Dendritic cell treated with granulocyte-macrophage colony-stimulating factor and Interleukin-4, amounts not matched to agents 40 ng/mL and 50 ng/mL, for 4 days (primary cell): ENCODE data around the gene ACAP2.

Experiments used
- H3K27ac Mint-ChIP-seq: one replicate; pipeline ENCODE4 v1.8.0; 2022; ENCODE audit warnings: mild to moderate bottlenecking, mixed read lengths
- H3K27me3 Mint-ChIP-seq: one replicate; pipeline ENCODE4 v1.8.0; 2022; ENCODE audit warnings: mild to moderate bottlenecking, mixed read lengths
- H3K36me3 Mint-ChIP-seq: one replicate; pipeline ENCODE4 v1.8.0; 2022; ENCODE audit warnings: low read depth, mixed read lengths
- H3K4me1 Mint-ChIP-seq: one replicate; pipeline ENCODE4 v1.8.0; 2022; ENCODE audit warnings: low read depth, mixed read lengths
- H3K4me3 Mint-ChIP-seq: one replicate; pipeline ENCODE4 v1.8.0; 2022; ENCODE audit warnings: mild to moderate bottlenecking, moderate library complexity, mixed read lengths
- H3K9me3 Mint-ChIP-seq: one replicate; pipeline ENCODE4 v1.8.0; 2022; ENCODE audit warnings: mixed read lengths
- intact Hi-C: fragments of 100-400 bp; cut with micrococcal nuclease; formaldehyde crosslinking; loops from one replicate; pipeline ENCODE4 v1.15.0; 2022

Gene ACAP2

GRCh38 chr3:195251336-195252065 lies 191.3 kb downstream of the ACAP2 start:
- intact Hi-C loops: no loop called here
- Mint-ChIP-seq H3K4me1 (peaks cover 54% of the 10 kb centered on the region), H3K36me3 (peaks cover 65% of the 10 kb centered on the region), H3K27ac (no peak overlapping the region), H3K4me3 (no peak overlapping the region), H3K9me3 (no peaks in the 10 kb centered on the region), H3K27me3 (no peaks in the 10 kb centered on the region)

GRCh38 chr3:195250473-195251251 lies 192.2 kb downstream of the ACAP2 start:
- H3K4me1 Mint-ChIP-seq: peaks cover 59% of the 10 kb centered on the region
- no peaks in the 10 kb centered on the region for H3K9me3 Mint-ChIP-seq
- no peak overlapping the region for H3K27ac Mint-ChIP-seq
- no peaks in the 10 kb centered on the region for H3K27me3 Mint-ChIP-seq
- H3K4me3 Mint-ChIP-seq: no peak overlapping the region
- peaks cover 65% of the 10 kb centered on the region for H3K36me3 Mint-ChIP-seq
- intact Hi-C loops: no loop called here

- no peaks in the 10 kb centered on the region for H3K27me3 Mint-ChIP-seq
- intact Hi-C loops: no loop called here
- H3K27ac Mint-ChIP-seq: no peak overlapping the region
- peaks cover 64% of the 10 kb centered on the region for H3K36me3 Mint-ChIP-seq
- no peaks in the 10 kb centered on the region for H3K9me3 Mint-ChIP-seq
- H3K4me1 Mint-ChIP-seq: peaks cover 57% of the 10 kb centered on the region
- no peak overlapping the region for H3K4me3 Mint-ChIP-seq
Measured at GRCh38 chr3:195249858-195250464, 192.9 kb downstream of the ACAP2 start.

- Mint-ChIP-seq H3K9me3 (no peaks in the 10 kb centered on the region), H3K27ac (no peak overlapping the region), H3K36me3 (peaks cover 59% of the 10 kb centered on the region), H3K27me3 (no peaks in the 10 kb centered on the region), H3K4me1 (peaks cover 50% of the 10 kb centered on the region), H3K4me3 (no peak overlapping the region)
- intact Hi-C loops: no loop called here
Measured at GRCh38 chr3:195249057-195249770, 193.6 kb downstream of the ACAP2 start.

GRCh38 chr3:195248281-195248680 lies 194.5 kb downstream of the ACAP2 start:
- intact Hi-C loops: no loop called here
- Mint-ChIP-seq H3K27ac (no peak overlapping the region), H3K4me1 (peaks cover 48% of the 10 kb centered on the region), H3K36me3 (peaks cover 64% of the 10 kb centered on the region), H3K4me3 (no peak overlapping the region), H3K9me3 (no peaks in the 10 kb centered on the region), H3K27me3 (no peaks in the 10 kb centered on the region)

GRCh38 chr3:195247863-195248189 lies 195.0 kb downstream of the ACAP2 start:
- H3K4me1 Mint-ChIP-seq: peaks cover 48% of the 10 kb centered on the region
- intact Hi-C loops: no loop called here
- no peak overlapping the region for H3K27ac Mint-ChIP-seq
- peaks cover 64% of the 10 kb centered on the region for H3K36me3 Mint-ChIP-seq
- no peaks in the 10 kb centered on the region for H3K9me3 Mint-ChIP-seq
- H3K4me3 Mint-ChIP-seq: no peak overlapping the region
- no peaks in the 10 kb centered on the region for H3K27me3 Mint-ChIP-seq

GRCh38 chr3:195247086-195247862 lies 195.5 kb downstream of the ACAP2 start:
- H3K9me3 Mint-ChIP-seq: no peaks in the 10 kb centered on the region
- intact Hi-C loops: no loop called here
- H3K4me3 Mint-ChIP-seq: no peak overlapping the region
- no peaks in the 10 kb centered on the region for H3K27me3 Mint-ChIP-seq
- peaks cover 52% of the 10 kb centered on the region for H3K4me1 Mint-ChIP-seq
- H3K27ac Mint-ChIP-seq: no peak overlapping the region
- peaks cover 68% of the 10 kb centered on the region for H3K36me3 Mint-ChIP-seq

- no peaks in the 10 kb centered on the region for H3K27me3 Mint-ChIP-seq
Measured at GRCh38 chr3:195246581-195246995, 196.2 kb downstream of the ACAP2 start.

GRCh38 chr3:195245531-195245951 lies 197.3 kb downstream of the ACAP2 start:
- H3K27me3 Mint-ChIP-seq: no peaks in the 10 kb centered on the region
- no peak overlapping the region for H3K27ac Mint-ChIP-seq
- peaks cover 47% of the 10 kb centered on the region for H3K4me1 Mint-ChIP-seq
- peaks cover 84% of the 10 kb centered on the region for H3K36me3 Mint-ChIP-seq
- no peak overlapping the region for H3K4me3 Mint-ChIP-seq
- H3K9me3 Mint-ChIP-seq: no peaks in the 10 kb centered on the region
- intact Hi-C loops: no loop called here

More at GRCh38 chr3:195246581-195246995, 196.2 kb downstream of the ACAP2 start:
- intact Hi-C loops: no loop called here
- Mint-ChIP-seq H3K4me1 (peaks cover 54% of the 10 kb centered on the region), H3K36me3 (peaks cover 75% of the 10 kb centered on the region), H3K4me3 (no peak overlapping the region), H3K27ac (no peak overlapping the region), H3K9me3 (no peaks in the 10 kb centered on the region)

GRCh38 chr3:195241592-195242355 lies 201.0 kb downstream of the ACAP2 start:
- Mint-ChIP-seq H3K27me3 (no peaks in the 10 kb centered on the region), H3K4me3 (no peak overlapping the region), H3K36me3 (peaks cover 74% of the 10 kb centered on the region), H3K4me1 (peaks cover 18% of the 10 kb centered on the region), H3K9me3 (peaks cover 12% of the 10 kb centered on the region), H3K27ac (no peak overlapping the region)
- intact Hi-C loops: no loop called here

GRCh38 chr3:195240939-195241338 lies 201.9 kb downstream of the ACAP2 start:
- H3K27ac Mint-ChIP-seq: no peak overlapping the region
- H3K4me3 Mint-ChIP-seq: no peak overlapping the region
- intact Hi-C loops: no loop called here
- no peaks in the 10 kb centered on the region for H3K27me3 Mint-ChIP-seq
- H3K36me3 Mint-ChIP-seq: peaks cover 73% of the 10 kb centered on the region
- H3K4me1 Mint-ChIP-seq: peaks cover 14% of the 10 kb centered on the region
- H3K9me3 Mint-ChIP-seq: peaks cover 12% of the 10 kb centered on the region

GRCh38 chr3:195240171-195240701 lies 202.6 kb downstream of the ACAP2 start:
- peaks cover 13% of the 10 kb centered on the region for H3K4me1 Mint-ChIP-seq
- H3K27ac Mint-ChIP-seq: no peak overlapping the region
- intact Hi-C loops: no loop called here
- no peaks in the 10 kb centered on the region for H3K27me3 Mint-ChIP-seq
- no peak overlapping the region for H3K4me3 Mint-ChIP-seq
- peaks cover 12% of the 10 kb centered on the region for H3K9me3 Mint-ChIP-seq
- H3K36me3 Mint-ChIP-seq: peaks cover 72% of the 10 kb centered on the region
